Measurements from ENCODE around the gene SNAPIN.

DNA sequence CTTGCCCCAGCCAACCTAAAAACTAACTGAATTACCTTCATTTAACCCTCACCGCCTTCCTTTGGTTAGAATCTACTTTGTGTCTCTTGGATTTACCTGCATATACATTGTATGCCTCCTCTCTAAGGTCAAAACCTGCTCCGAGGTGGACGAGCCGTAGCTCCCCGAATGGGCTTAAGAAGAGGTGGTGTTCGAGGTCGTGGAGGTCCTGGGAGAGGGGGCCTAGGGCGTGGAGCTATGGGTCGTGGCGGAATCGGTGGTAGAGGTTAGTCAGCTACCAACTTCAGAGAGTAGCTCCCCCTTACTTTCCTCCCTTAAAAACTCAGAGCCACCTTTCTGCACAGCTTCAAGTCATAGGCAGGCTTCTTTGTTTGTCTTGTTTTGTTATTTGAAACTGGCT, 15.4 kb upstream of the SNAPIN start:
- no peak for TF ChIP-seq CTCF (IDR thresholded peaks at IDR 0.05; ENCODE audit: low read depth, low read length)
- no peak for TF ChIP-seq EZH2phosphoT487 (IDR thresholded peaks at IDR 0.05; ENCODE audit: low read depth)

Data from OCI-LY3 (cell line).